ENCODE measurements around the gene LGR5. TPM values are rescaled to one million over a fixed set of nuclear protein-coding genes. Genes with fewer than 3 reads are reported as not detected.
"Not testable (repeated sequence)": the region's sequence is repeated elsewhere in the genome, so short reads cannot be mapped to it uniquely, and the experiment has no call there.

The LGR5 gene
- total RNA-seq, 2 experiments from 2014 or later = not detected

DNA sequence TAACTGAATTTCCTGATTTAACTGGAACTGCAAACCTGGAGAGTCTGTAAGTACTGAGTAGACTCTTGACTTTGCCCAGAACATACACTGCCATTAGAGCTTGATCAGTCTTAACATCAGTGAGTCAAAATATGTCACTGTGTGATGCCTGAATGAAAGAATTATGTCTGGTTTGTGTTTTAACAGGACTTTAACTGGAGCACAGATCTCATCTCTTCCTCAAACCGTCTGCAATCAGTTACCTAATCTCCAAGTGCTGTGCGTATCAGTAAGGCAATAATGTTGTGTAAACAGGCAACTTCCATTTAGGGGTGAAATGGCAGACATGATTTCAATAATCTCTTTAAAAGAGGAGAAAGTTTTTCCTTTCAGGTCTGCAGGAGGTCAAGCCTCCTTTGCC lies 127.1 kb downstream of the LGR5 start:
- Histone ChIP-seq H3K4me3 (ENCODE audit: low read length) (no peak overlapping the region), H3K36me3 (ENCODE audit: insufficient read depth, low read length) (no peaks in the 10 kb centered on the region), H3K27me3 (ENCODE audit: control insufficient read depth in 1 of 2, insufficient read depth in 2 of 2, low read length in 2 of 2) (peaks cover 0 to 6% of the 10 kb centered on the region in 2 experiments), H3K9me3 (ENCODE audit: control insufficient read depth in 1 of 2, insufficient read depth in 1 of 2, low read length in 2 of 2) (no peaks in the 10 kb centered on the region), H3K27ac (ENCODE audit: low read depth in 1 of 2, low read length in 2 of 2) (no peak overlapping the region), H3K4me1 (ENCODE audit: insufficient read depth, low read length) (no peaks in the 10 kb centered on the region)
- H3K4me1 Mint-ChIP-seq (ENCODE audit: low read depth) = no peaks in the 10 kb centered on the region
- H3K4me3 Mint-ChIP-seq = no peak overlapping the region
- ChIA-PET CTCF (no interaction called here), POLR2A (no interaction called here)
- TF ChIP-seq, protein P1, sequence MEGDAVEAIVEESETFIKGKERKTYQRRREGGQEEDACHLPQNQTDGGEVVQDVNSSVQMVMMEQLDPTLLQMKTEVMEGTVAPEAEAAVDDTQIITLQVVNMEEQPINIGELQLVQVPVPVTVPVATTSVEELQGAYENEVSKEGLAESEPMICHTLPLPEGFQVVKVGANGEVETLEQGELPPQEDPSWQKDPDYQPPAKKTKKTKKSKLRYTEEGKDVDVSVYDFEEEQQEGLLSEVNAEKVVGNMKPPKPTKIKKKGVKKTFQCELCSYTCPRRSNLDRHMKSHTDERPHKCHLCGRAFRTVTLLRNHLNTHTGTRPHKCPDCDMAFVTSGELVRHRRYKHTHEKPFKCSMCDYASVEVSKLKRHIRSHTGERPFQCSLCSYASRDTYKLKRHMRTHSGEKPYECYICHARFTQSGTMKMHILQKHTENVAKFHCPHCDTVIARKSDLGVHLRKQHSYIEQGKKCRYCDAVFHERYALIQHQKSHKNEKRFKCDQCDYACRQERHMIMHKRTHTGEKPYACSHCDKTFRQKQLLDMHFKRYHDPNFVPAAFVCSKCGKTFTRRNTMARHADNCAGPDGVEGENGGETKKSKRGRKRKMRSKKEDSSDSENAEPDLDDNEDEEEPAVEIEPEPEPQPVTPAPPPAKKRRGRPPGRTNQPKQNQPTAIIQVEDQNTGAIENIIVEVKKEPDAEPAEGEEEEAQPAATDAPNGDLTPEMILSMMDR (IDR thresholded peaks at IDR 0.05) = no peak
- DNase-seq (no peak), ATAC-seq (ENCODE audit: poor library complexity) (no peak)
- no peaks in the 10 kb centered on the region for H3K9me3 Mint-ChIP-seq
- peaks cover 15% of the 10 kb centered on the region for H3K27me3 Mint-ChIP-seq
- H3K27ac Mint-ChIP-seq = no peak overlapping the region
- intact Hi-C loops (cut with DNase I, micrococcal nuclease) = no loop called here
- no peaks in the 10 kb centered on the region for H3K36me3 Mint-ChIP-seq (ENCODE audit: low read depth)

- Histone ChIP-seq H3K9me3 (ENCODE audit: control insufficient read depth in 1 of 2, insufficient read depth in 1 of 2, low read length in 2 of 2) (no peaks in the 10 kb centered on the region), H3K4me1 (ENCODE audit: insufficient read depth, low read length) (no peaks in the 10 kb centered on the region), H3K27me3 (ENCODE audit: control insufficient read depth in 1 of 2, insufficient read depth in 2 of 2, low read length in 2 of 2) (peaks cover 0 to 6% of the 10 kb centered on the region in 2 experiments), H3K27ac (ENCODE audit: low read depth in 1 of 2, low read length in 2 of 2) (no peak overlapping the region), H3K36me3 (ENCODE audit: insufficient read depth, low read length) (no peaks in the 10 kb centered on the region), H3K4me3 (ENCODE audit: low read length) (no peak overlapping the region)
- H3K9me3 Mint-ChIP-seq = no peaks in the 10 kb centered on the region
- POLR2A ChIA-PET = no interaction called here
- no peak overlapping the region for H3K27ac Mint-ChIP-seq
- H3K4me3 Mint-ChIP-seq = no peak overlapping the region
- no peak for ATAC-seq (ENCODE audit: poor library complexity)
- TF ChIP-seq, protein P1 (IDR thresholded peaks at IDR 0.05) = no peak
- H3K27me3 Mint-ChIP-seq = peaks cover 18% of the 10 kb centered on the region
- DNase-seq = no peak
- no peaks in the 10 kb centered on the region for H3K4me1 Mint-ChIP-seq (ENCODE audit: low read depth)
- no peaks in the 10 kb centered on the region for H3K36me3 Mint-ChIP-seq (ENCODE audit: low read depth)
- intact Hi-C loops (cut with DNase I, micrococcal nuclease) = no loop called here
- CTCF ChIA-PET = no interaction called here
Observed at GRCh38 chr12:71567537-71567936, 127.9 kb downstream of the LGR5 start.

DNA sequence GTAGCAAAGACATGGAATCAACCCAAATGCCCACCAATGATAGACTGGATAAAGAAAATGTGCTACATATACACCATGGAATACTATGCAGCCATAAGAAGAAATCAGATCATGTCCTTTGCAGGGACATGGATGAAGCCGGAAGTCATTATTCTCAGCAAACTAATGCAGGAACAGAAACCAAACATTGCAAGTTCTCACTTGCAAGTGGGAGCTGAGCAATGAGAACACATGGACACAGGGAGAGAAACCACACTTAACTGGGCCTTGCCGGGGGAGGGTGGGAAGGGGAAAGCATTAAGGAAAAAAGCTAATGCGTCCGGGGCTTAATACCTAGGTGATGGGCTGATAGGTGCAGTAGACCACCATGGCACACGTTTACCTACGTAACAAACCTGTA lies 130.3 kb downstream of the LGR5 start:
- H3K4me1 ChIP-seq (ENCODE audit: insufficient read depth, low read length); intact Hi-C loops (cut with DNase I, micrococcal nuclease); H3K27me3 ChIP-seq (ENCODE audit: control insufficient read depth in 1 of 2, insufficient read depth in 2 of 2, low read length in 2 of 2); H3K4me3 Mint-ChIP-seq; CTCF ChIA-PET; H3K27ac Mint-ChIP-seq; H3K27ac ChIP-seq (ENCODE audit: low read depth in 1 of 2, low read length in 2 of 2); H3K4me3 ChIP-seq (ENCODE audit: low read length); H3K4me1 Mint-ChIP-seq (ENCODE audit: low read depth); H3K9me3 ChIP-seq (ENCODE audit: control insufficient read depth in 1 of 2, insufficient read depth in 1 of 2, low read length in 2 of 2); H3K36me3 Mint-ChIP-seq (ENCODE audit: low read depth); DNase-seq; POLR2A ChIA-PET; ATAC-seq (ENCODE audit: poor library complexity); H3K9me3 Mint-ChIP-seq; H3K36me3 ChIP-seq (ENCODE audit: insufficient read depth, low read length): not testable (repeated sequence)
- H3K27me3 Mint-ChIP-seq = peaks cover 23% of the 10 kb centered on the region

DNA sequence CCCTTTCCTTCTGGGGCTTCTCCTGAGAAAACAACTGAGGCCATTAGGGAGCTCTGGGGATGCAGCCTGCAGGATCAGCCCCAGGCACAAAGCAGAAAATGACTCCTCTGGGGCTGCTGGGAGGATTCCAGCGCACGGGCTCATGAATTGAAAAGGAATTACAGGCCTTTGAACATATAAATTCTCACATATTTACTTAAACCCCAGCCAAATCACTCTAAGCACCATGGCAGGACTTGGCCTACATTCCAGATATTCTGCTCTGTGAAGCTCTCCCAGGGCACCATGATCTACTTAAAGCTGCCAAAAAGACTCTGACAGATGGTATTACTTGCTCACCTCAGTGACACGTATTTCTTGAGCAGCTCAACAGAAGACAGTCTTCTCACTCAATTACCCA lies 136.9 kb downstream of the LGR5 start:
- Mint-ChIP-seq H3K27me3 (peaks cover 7% of the 10 kb centered on the region), H3K36me3 (ENCODE audit: low read depth) (no peaks in the 10 kb centered on the region), H3K4me1 (ENCODE audit: low read depth) (no peaks in the 10 kb centered on the region), H3K9me3 (no peaks in the 10 kb centered on the region), H3K4me3 (no peak overlapping the region), H3K27ac (no peak overlapping the region)
- Histone ChIP-seq H3K27me3 (ENCODE audit: control insufficient read depth in 1 of 2, insufficient read depth in 2 of 2, low read length in 2 of 2) (no peaks in the 10 kb centered on the region), H3K27ac (ENCODE audit: low read depth in 1 of 2, low read length in 2 of 2) (no peak overlapping the region), H3K36me3 (ENCODE audit: insufficient read depth, low read length) (no peaks in the 10 kb centered on the region), H3K9me3 (ENCODE audit: control insufficient read depth in 1 of 2, insufficient read depth in 1 of 2, low read length in 2 of 2) (no peaks in the 10 kb centered on the region), H3K4me1 (ENCODE audit: insufficient read depth, low read length) (no peaks in the 10 kb centered on the region), H3K4me3 (ENCODE audit: low read length) (no peak overlapping the region)
- DNase-seq = no peak
- intact Hi-C loops (cut with DNase I, micrococcal nuclease) = no loop called here
- POLR2A ChIA-PET = no interaction called here
- TF ChIP-seq, protein P1 (IDR thresholded peaks at IDR 0.05) = no peak
- CTCF ChIA-PET = no interaction called here
- ATAC-seq (ENCODE audit: poor library complexity) = no peak

Measured in CD4-positive, alpha-beta T cell (primary cell).